ENCODE data around the gene ELN. TPM values are rescaled to one million over a fixed set of nuclear protein-coding genes. Genes with fewer than 3 reads are reported as not detected.

The ELN gene
- total and polyA plus RNA-seq, 11 donors: 17.4 to 81.1 (median 42.8) TPM

GRCh38 chr7:74083928-74084721, 56.2 kb downstream of the ELN start:
- peak in 3 of 5 donors; percentile 42 to 75 (median 55) for DNase-seq

GRCh38 chr7:74084722-74085578, 57.0 kb downstream of the ELN start:
- TF ChIP-seq CTCF (IDR thresholded peaks at IDR 0.05): no peak
- Histone ChIP-seq H3K9me3 (no peaks in the 10 kb centered on the region), H3K27me3 (no peaks in the 10 kb centered on the region), H3K36me3 (peaks cover 0 to 21% (median 0%) of the 10 kb centered on the region in 9 donors), H3K4me3 (peak overlapping the region; percentile 50 to 89 (median 75)), H3K27ac (peak overlapping the region in 3 of 12 donors; percentile 57 to 60 (median 60)), H3K4me1 (peaks cover 0 to 27% (median 14%) of the 10 kb centered on the region in 12 donors)
- DNase-seq: no peak
- 64 to 79% (median 76%) methylated on average over 6 of the region's 6 CpGs for WGBS, 4 donors
- intact Hi-C loops (cut with DNase I): loop anchor here in 3 of 10 donors (5.0 to 10.0 kb wide), 2 partner anchors 90 to 92 kb away; partner anchors contain the start of gene EIF4H (in 2 of the 3)
- ATAC-seq: peak in 3 of 4 donors; percentile 1 to 5 (median 4)

More at GRCh38 chr7:74083928-74084721, 56.2 kb downstream of the ELN start:
- intact Hi-C loops (cut with DNase I): loop anchor here in 3 of 10 donors (5.0 to 10.0 kb wide), 2 partner anchors 91 to 93 kb away; partner anchors contain the start of gene EIF4H (in 2 of the 3)
- Histone ChIP-seq H3K4me1 (peaks cover 0 to 27% (median 14%) of the 10 kb centered on the region in 12 donors), H3K27ac (peak overlapping the region in 5 of 12 donors; percentile 35 to 60 (median 57)), H3K4me3 (peak overlapping the region; percentile 50 to 89 (median 75)), H3K36me3 (peaks cover 0 to 21% (median 0%) of the 10 kb centered on the region in 9 donors), H3K9me3 (no peaks in the 10 kb centered on the region), H3K27me3 (no peaks in the 10 kb centered on the region)
- no peak for TF ChIP-seq POLR2A (IDR thresholded peaks at IDR 0.05)
- TF ChIP-seq CTCF (IDR thresholded peaks at IDR 0.05): no peak
- ATAC-seq: peak; percentile 17 to 41 (median 31)
- 3 to 10% (median 5%) methylated on average over 9 to 61 of the region's 61 CpGs for WGBS, 4 donors

- 95 to 97% (median 95%) methylated on average over 10 of the region's 10 CpGs for WGBS, 4 donors
- Histone ChIP-seq H3K27ac (no peak overlapping the region), H3K36me3 (peaks cover 0 to 21% (median 0%) of the 10 kb centered on the region in 9 donors), H3K27me3 (no peaks in the 10 kb centered on the region), H3K4me3 (no peak overlapping the region), H3K9me3 (no peaks in the 10 kb centered on the region), H3K4me1 (peaks cover 0 to 35% (median 22%) of the 10 kb centered on the region in 12 donors)
- DNase-seq (no peak), ATAC-seq (no peak)
- TF ChIP-seq CTCF (IDR thresholded peaks at IDR 0.05): no peak
- intact Hi-C loops (cut with DNase I): loop anchor here in 2 of 10 donors (10.0 kb wide), 1 partner anchor 87 kb away; the partner anchor contains the start of gene EIF4H (in 2 of the 2)
Observed at GRCh38 chr7:74087791-74088453, 59.9 kb downstream of the ELN start.
